Hematopoietic multipotent progenitor cell treated with erythropoietin and hydrocortisone succinate and interleukin-3 and kit ligand, for 6 days (in vitro differentiated cells): ENCODE data around the gene PPARG.
A peak's percentile ranks its signal among the peaks of the same experiment; 100 is the strongest.

Experiments used
- DNase-seq: peaks from one replicate; pipeline ENCODE4 v3.0.0-alpha.2; 2015

The PPARG gene

GRCh38 chr3:12420393-12420792 lies 131.5 kb downstream of the PPARG start:
- DNase-seq = no peak

DNA sequence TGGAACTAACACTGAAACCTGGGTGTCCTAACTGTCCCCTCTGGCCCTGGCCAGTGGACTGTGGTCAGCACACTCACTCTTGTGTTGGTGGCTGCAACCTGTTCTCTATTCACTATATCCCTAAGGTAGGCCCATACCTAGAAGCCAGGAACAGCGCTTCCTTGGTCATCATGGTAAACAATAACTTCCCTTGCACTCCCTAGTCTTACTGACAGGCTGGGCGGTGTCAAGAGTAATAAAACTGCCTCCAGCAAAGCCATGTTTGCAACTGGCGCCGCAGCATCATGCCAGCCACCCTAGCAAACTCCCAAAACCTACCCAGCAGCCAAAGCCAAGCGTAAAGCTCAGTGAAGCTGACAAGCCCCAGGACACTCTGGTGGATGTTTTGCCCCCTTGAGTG lies 132.3 kb downstream of the PPARG start:
- no peak for DNase-seq

GRCh38 chr3:12423131-12423530 lies 134.3 kb downstream of the PPARG start:
- DNase-seq = no peak

- DNase-seq = peak; percentile 12
These were observed 135.2 kb downstream of the PPARG start for GRCh38 chr3:12423918-12424630.

DNA sequence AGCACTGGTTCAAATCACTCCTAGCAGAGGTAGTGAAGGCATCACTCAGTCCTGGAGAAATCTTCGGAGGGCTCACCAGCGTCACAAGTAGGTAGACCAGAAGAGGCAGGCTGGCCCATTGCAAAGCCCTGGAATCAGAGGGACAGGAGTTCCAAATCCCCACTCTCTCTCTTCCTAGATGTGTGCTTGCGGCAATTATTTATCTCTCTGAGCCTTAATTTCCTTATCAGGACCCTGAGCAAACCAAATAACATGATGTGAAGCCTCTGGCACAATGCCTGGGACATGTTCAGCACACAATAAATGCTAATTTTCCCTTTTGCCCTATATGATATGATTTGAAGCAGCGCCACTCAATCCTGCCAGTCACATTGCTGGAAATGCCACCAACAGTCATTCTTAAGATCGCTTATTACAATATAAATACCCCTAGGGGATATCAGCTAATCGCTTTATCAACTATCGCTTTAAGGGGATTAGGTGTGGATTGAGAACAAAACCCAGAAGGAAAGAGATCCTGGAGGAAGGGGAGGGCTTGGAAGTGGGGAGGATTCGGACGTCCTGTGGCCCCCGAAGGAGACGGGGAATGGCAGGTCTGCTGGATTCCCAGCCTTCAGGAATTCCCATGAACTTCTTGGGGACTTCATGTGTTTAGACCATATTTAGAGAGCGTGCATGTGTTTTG lies 135.9 kb downstream of the PPARG start:
- peak; percentile 57 for DNase-seq

DNA sequence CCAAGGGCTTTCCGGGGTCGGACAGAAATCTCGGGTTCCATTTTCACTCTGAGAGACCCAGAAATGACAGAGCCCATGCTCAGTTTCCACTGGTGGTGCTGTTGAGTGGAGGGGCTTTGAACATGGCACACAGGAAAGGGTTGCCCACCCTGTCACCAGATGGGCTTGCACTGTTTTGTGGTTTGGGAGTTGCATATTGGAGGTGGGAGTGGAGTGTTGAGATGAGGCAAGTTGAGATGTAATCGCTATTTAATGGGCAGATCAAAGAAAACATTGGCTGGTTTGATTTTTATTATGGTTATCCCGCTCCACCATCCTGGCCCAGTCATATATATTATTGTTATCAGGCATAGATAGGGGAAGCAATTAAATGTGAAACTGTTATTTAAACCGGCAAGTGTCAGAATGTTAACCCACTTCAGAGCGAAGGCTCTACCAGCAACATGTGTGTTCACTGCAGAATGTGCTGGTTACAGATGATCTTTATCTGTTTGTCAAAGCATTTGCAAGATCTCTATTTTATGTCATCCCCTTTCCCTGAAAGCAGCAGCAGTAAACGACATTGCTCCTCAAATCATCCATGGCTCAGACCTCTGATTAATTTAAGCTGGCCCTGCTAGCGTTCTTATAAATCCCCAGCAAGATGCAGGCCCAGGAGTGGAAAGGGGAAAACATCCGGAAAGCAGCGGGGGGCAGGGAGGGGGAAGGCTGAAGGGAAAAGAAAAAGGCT lies 137.1 kb downstream of the PPARG start:
- no peak for DNase-seq

- no peak for DNase-seq
These were observed 138.7 kb downstream of the PPARG start for GRCh38 chr3:12427551-12427950.

DNA sequence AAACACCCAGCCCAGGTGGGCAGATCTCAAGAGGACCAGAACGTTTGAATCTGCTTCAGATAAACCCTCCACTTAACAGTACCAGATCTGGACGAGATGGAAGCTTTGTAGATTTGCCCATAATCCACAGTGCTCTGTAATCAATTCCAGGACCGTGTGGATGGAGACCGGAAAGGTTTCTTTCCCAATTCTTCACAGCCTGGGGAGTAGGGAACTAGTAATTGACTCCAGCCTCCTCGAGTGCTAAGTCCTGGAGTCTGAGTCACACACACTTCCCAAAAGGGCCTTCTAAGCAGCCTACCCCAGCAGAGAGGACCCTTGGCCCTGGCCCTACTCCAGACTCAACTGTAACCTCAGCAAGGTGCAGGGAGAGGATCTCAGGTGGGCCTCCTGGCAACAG lies 139.3 kb downstream of the PPARG start:
- DNase-seq = no peak

DNA sequence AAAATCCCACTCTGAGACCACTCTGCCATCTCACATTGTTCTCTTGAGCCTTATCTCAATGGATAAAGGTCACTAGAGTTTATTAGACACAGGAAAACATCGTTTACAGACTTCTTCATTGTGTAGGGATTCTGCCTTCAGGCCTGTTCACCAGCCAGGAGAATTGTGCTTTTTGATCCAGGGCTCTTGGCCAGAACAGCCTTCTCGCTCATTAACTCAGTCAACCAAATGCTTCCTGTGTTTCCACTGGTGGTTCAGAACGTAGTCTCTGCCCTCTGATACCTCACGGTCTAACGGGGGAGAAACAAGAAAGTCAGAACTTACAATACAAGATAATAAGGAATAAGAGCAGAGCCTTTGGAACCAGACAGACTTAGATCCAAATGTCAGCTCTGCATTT lies 141.2 kb downstream of the PPARG start:
- DNase-seq = no peak

DNA sequence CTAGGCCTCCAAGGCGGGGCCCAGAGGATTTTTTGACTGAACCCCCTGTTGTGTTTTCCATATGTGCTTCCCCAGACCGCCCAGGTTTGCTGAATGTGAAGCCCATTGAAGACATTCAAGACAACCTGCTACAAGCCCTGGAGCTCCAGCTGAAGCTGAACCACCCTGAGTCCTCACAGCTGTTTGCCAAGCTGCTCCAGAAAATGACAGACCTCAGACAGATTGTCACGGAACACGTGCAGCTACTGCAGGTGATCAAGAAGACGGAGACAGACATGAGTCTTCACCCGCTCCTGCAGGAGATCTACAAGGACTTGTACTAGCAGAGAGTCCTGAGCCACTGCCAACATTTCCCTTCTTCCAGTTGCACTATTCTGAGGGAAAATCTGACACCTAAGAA lies 145.0 kb downstream of the PPARG start:
- DNase-seq = no peak

DNA sequence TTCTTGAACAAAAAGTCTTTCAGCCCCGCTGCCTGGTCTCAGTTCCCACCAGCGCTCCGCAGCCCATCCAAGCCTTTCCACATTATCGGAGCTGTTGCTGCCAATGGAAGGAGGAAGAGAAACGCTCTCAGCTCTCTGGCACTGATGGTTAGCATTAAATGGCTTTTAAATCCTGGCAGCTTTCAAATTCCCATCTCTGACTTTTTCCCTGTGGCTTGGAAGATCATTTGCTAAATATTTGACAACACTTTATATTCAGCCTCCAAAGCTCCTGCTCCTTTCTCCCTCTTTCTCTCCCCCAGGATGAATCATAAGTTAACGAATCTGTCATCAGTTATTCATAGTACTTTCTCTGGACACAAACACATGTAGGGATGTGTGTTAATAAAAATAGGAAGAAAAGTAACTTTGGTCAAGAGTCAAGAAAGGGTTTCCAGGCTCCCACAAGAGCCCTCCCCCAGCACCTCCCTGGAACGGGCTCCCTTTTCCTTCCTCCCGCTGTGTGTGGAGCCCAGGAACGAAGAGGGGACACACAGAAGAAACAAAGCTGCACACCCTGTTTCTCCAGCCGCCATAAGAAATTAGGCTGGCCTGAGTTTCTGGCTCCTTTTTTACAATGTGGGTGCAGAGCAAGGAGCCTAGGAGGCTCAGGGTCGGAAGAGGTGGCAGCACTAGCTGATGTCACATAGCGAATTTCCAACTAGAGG lies 147.8 kb downstream of the PPARG start:
- no peak for DNase-seq

- no peak for DNase-seq
These were observed 148.3 kb downstream of the PPARG start for GRCh38 chr3:12437221-12437605.

DNA sequence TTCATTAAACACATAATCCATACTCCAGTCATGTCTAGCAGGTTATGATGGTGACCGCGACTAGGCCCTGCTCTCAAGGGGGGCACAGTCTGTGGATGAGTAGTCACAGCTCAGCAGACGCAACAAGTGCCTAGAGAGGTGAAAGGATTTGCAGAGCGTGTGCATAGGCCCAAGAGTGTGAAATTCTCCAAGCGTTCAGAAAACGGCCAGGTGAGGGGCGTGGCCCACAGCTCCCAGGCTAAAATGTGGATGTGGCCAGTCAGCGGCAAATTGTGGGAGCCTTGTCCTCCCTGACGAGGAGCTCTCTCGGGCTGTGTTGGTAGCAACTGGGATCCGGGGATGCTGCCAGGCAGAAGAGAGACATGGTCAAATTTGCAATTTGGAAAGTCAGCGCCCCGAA lies 149.0 kb downstream of the PPARG start:
- no peak for DNase-seq

GRCh38 chr3:12438318-12438717 lies 149.4 kb downstream of the PPARG start:
- no peak for DNase-seq

DNA sequence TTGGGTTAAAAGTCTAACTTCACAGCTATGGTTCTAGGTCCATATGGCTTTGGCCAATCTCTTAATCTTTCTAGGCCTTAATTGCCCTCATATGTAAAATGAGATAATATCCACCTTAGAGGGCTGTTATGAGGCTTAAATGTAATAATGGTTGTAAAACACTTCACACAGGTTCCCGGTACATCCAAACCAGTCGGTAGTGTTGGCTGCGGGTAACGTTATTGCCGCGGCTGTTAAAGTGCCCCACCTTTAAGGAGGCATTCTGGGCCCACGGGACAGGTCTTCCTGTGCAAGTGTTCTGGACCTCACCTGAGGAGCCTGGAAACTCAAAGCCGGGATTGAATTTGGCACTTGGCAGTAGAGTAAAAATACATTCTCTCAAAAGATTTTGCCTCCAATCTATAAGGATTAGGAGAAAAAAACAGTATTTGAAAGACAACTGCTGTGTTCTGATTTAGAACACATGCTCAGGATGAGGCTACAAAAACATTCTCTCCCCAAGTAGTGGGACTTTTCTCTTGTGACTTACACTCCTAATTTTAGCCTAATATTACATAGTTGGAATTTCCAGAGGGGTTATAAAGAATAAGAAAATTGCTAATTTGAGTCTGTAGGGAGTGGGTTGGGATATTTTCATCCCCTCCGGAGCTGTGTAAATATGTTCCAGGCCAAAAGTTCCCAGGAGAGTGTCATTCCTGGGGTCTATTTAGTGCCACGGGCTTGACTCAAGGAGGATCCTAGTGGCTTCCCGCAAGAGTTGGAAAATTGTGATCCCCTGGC lies 150.5 kb downstream of the PPARG start:
- no peak for DNase-seq

GRCh38 chr3:12440927-12441714 lies 152.3 kb downstream of the PPARG start:
- DNase-seq = no peak

GRCh38 chr3:12442654-12443501 lies 154.0 kb downstream of the PPARG start:
- no peak for DNase-seq

GRCh38 chr3:12443781-12444522 lies 155.1 kb downstream of the PPARG start:
- no peak for DNase-seq

- no peak for DNase-seq
These were observed 156.0 kb downstream of the PPARG start for GRCh38 chr3:12444582-12445471.
